GM12874 (cell line): Measurements from ENCODE around the gene CHRNA9.

ENCODE experiments used
- TF ChIP-seq, protein P1 (sequence below): IDR thresholded peaks from 2 replicates; pipeline ENCODE4 v1.5.1; 2011; ENCODE audit warnings: low read depth, mild to moderate bottlenecking, control low read depth, low read length, moderate library complexity; ENCODE audit not compliant: insufficient read depth

CHRNA9 gene

DNA sequence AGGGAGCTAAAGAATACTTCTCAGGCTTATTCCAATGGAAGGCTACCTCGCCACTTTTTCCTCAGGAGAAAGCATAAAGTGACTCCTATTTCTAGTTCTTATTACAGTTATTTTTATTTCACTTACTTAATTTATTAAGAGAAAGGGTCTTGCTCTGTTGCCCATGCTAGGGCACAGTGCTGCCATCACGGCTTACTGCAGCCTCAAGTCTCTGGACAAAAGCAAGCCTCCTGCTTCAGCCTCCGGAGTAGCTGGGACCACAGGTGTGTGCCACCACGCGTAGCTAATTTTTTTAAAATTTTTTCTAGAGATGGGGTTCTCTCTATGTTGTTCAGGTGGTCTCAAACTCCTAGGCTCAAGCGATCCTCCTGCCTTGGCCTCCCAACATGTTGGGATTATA, 36.0 kb upstream of the CHRNA9 start:
- TF ChIP-seq, protein P1, sequence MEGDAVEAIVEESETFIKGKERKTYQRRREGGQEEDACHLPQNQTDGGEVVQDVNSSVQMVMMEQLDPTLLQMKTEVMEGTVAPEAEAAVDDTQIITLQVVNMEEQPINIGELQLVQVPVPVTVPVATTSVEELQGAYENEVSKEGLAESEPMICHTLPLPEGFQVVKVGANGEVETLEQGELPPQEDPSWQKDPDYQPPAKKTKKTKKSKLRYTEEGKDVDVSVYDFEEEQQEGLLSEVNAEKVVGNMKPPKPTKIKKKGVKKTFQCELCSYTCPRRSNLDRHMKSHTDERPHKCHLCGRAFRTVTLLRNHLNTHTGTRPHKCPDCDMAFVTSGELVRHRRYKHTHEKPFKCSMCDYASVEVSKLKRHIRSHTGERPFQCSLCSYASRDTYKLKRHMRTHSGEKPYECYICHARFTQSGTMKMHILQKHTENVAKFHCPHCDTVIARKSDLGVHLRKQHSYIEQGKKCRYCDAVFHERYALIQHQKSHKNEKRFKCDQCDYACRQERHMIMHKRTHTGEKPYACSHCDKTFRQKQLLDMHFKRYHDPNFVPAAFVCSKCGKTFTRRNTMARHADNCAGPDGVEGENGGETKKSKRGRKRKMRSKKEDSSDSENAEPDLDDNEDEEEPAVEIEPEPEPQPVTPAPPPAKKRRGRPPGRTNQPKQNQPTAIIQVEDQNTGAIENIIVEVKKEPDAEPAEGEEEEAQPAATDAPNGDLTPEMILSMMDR: no peak

DNA sequence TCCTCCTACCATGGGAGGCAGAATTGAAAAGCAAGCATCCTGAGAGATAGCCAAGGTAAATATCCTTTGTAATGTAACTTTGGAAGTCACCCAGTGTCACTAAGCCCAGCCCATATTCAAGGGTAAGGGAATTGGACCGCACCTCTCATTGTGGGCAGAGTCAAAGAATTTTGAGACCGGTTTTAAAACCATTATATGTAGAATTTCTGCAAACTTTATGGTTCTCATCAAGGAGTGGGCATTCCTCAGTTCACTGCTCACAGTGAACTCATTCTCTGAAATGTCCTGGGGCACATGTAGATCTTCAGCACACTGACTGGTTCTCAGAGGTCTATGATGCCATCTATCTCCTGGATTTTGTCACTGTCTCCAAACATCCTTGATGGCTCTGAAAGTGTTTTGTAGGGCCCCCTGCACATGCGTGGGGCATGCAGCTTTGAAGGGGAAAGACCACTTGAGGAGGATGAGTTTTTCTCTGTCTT, 35.3 kb upstream of the CHRNA9 start:
- TF ChIP-seq, protein P1: no peak

DNA sequence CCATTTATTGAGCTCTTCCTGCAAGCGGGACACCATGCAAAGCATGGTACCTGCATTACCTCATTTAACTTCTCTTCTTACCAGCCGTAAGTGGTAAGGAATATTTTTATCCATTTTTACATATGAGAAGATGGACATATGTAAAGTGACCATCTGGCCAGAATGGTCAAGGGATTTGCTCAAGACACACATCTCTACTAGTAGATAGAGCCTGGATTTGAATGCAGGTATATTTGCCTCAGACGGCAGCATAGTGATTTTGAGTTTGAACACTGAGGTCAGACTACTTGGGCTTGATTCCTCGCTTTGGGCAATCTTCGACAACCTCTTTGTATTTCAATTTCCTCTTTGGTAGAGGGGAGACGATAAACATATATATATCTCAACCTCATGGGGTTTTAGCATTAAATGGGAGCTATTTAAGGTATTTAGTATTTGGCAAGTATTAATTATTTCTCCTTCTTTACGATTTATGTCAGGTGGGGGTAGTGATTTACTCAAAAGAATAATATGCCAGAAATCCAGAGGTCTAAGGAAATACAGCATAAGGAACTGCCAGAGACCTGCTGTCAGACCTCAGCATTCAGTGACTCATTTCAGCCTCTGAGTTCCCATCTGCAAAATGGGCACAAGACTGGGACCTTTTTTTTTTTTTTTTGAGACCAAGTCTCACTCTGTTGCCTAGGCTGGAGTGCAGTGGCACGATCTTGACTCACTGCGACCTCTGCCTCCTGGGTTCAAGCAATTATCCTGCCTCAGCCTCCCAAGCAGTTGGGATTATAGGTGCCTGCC, 34.6 kb upstream of the CHRNA9 start:
- TF ChIP-seq, protein P1: no peak

DNA sequence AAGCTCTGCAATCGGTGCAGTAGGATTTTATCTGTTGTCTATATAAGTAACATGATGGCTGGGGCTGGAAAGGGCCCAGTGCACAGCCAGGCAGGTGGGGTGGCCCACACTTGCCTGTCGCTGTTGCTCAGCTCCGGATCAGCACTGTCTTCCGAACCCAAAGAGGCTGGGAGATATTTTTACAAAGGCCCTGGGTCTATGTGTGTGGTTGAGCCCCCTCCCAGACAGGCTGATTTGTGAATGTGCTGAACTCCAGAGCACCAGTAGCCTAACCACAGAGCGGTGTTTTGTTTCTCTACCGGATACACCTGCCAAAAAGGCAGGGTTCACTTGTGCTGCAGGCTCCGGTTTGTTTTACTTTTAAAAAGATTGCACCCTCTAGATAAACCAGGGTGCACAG, 33.5 kb upstream of the CHRNA9 start:
- TF ChIP-seq, protein P1: no peak

DNA sequence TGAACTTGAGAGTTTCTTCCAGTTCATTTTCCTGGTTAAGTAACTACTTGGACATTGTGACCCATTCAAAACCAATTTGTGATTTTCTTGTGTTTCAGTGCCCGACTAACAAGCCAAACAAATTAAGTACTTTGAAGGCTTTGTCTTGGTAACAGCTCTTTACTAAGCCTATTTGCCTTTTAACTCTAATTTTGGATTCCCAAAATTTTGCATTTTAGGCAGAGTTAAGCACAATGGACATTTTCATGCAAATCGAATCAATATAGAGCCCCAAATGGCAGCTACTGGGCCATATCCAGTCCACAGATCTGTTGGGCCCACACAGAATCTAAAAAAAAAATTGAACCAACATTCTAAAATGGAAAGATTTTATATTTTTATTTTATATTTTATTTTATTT, 31.4 kb upstream of the CHRNA9 start:
- TF ChIP-seq, protein P1: no peak

DNA sequence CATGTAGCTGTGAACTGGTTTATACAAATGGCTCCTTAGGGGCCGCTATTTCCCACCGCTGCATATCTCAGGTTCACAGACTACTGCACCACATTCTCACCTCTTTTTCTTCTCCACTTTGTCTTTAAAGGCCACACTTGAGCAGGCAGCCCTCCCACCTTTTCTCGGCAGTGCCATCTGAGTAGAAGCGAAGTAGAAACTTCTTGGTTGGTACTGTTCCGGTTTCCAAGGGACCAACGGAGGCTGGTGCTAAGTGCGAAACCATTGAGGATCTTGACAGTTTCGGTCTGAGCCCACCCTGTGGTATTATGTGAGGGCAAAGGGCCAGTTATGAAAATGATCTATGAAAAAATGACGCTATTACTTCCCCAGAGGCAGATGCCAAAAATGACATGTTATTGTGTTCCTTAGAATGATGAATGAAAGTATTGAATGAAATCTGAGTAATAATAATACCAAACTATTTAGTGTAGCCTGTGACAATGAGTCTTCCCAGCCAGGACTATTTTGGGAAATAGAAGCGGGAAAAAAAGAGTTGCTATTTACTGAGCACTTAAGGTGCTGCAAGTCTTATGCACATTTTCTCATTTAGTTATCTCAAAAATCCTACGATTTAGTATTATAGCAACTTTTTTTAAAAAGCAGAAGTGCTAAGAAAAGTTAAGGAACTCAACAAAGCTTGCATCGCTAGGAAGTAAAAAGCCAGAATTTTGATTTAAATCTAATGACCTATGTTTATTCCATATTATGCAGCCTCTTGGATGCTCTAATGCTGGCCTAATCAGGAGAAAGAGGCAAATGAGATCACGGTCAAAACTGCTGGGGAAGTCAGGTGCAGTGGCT, 29.6 kb upstream of the CHRNA9 start:
- TF ChIP-seq, protein P1: peak; percentile 10; the same call in 1 of the 2 replicates

DNA sequence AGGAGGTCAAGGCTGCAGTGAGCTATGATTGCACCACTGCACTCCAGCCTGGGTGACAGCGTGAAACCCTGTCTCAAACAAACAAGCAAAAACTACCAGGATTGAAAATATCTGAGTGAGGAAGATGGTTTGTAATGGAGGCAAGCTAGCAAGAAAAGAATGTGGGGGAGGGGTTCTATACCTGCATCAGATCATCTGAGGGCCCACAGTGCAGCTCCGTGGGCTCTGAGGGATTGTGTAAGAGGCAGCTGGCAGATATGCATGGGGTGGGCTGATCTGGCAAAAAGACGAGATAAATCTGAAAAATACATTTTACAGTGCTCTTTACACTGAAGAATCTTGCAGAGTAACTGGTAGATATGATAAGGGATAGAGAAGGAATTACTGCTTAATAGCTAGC, 28.9 kb upstream of the CHRNA9 start:
- TF ChIP-seq, protein P1: no peak
